ENCODE measurements around the gene AFAP1. TPM values are rescaled to one million over a fixed set of nuclear protein-coding genes. Genes with fewer than 3 reads are reported as not detected.

AFAP1 gene
- total RNA-seq, 2 experiments from 2014 or later: 7.1 to 7.9 TPM

DNA sequence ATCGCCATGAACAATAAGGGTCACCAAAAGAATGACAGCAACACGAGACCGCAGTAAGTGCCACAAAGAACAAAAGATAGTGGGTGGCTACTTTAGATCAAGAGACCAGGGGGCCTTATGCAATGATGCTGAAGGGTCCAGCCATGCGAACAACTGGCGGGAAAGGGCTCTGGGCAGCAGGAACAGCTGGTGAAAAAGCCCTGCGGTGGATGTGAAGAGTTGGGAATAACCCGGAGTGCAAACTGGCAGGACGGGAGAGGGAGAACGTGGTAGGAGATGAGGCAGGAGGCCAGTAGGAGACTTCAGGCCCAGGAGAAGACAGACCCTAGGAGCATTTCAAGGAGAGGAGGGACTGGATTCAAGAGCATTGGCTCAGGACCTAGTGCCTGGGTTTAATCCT, 120.2 kb downstream of the AFAP1 start:
- POLR2A ChIA-PET: no interaction called here
- Mint-ChIP-seq H3K27ac (no peak overlapping the region), H3K4me3 (no peak overlapping the region)

DNA sequence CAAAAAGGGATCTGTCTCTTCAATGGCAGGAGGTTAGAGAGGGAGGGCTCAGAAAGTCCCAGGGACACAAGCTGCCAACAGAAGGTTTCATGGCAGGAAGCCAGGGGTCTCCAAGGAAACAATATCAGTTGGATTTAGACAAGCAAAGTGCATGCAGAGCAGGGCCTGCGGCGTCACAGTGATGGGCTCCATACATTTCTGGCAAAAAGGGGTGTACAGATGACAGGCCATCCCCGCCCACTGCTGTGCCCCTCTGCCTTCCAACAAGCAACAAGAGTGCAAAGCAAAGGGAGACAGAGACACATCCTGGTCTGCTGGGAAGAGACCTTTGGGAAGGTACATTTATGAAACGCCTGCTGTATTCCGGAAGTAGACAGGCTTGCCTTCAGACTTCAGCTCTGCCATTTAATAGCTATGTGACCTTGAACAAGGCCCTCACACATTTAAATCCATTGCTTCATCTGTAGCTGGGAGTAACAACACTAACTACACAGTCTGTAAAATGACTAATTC, 121.2 kb downstream of the AFAP1 start:
- Mint-ChIP-seq H3K9me3 (no peaks in the 10 kb centered on the region), H3K4me1 (peaks cover 4% of the 10 kb centered on the region), H3K36me3 (ENCODE audit: low read depth) (peaks cover 2% of the 10 kb centered on the region), H3K27ac (no peak overlapping the region), H3K27me3 (no peaks in the 10 kb centered on the region), H3K4me3 (no peak overlapping the region)
- ChIA-PET CTCF (interaction anchor here (1.8 to 2.4 kb wide), 2 partner anchors 9 to 14 kb away, joined by 6 to 9 read pairs; no protein-coding TSS in a partner anchor), POLR2A (no interaction called here)
- no peak for DNase-seq

More for the DNA sequence above, 120.2 kb downstream of the AFAP1 start:
- peaks cover 2% of the 10 kb centered on the region for H3K36me3 Mint-ChIP-seq (ENCODE audit: low read depth)
- no peak for DNase-seq
- CTCF ChIA-PET: interaction anchor here (1.8 to 2.4 kb wide), 2 partner anchors 8 to 15 kb away, joined by 6 to 9 read pairs; no protein-coding TSS in a partner anchor
- H3K4me1 Mint-ChIP-seq: peaks cover 4% of the 10 kb centered on the region
- no peaks in the 10 kb centered on the region for H3K9me3 Mint-ChIP-seq
- no peaks in the 10 kb centered on the region for H3K27me3 Mint-ChIP-seq

DNA sequence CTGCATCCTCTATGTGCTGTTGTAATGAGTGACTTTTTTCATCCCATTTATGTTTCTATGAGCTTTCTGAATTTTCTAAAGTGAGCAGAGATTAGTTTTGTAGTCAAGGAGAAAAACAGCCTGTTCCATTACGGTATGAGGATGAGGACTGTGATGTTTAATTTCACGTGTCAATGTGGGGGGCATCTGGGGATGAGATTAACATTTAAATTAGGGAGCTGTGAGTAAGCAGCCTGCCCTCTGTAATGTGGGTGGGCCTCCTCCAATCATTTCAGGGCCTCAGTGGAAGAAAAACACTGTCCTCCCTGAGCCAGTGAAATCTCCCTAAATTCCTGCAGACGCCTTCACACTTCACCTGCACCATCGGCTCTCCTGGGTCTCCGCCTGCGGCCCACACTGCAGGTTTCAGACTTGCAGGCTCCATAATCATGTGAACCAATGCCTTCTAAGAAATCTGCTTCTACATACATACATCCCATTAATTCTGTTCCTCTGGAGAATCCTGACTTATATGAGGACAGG, 121.7 kb downstream of the AFAP1 start:
- H3K4me3 Mint-ChIP-seq: no peak overlapping the region
- peaks cover 4% of the 10 kb centered on the region for H3K4me1 Mint-ChIP-seq
- DNase-seq: no peak
- peaks cover 2% of the 10 kb centered on the region for H3K36me3 Mint-ChIP-seq (ENCODE audit: low read depth)
- H3K27me3 Mint-ChIP-seq: no peaks in the 10 kb centered on the region
- H3K27ac Mint-ChIP-seq: no peak overlapping the region
- CTCF ChIA-PET: interaction anchor here (1.8 to 2.4 kb wide), 2 partner anchors 10 to 13 kb away, joined by 6 to 9 read pairs; no protein-coding TSS in a partner anchor
- POLR2A ChIA-PET: no interaction called here
- no peaks in the 10 kb centered on the region for H3K9me3 Mint-ChIP-seq

DNA sequence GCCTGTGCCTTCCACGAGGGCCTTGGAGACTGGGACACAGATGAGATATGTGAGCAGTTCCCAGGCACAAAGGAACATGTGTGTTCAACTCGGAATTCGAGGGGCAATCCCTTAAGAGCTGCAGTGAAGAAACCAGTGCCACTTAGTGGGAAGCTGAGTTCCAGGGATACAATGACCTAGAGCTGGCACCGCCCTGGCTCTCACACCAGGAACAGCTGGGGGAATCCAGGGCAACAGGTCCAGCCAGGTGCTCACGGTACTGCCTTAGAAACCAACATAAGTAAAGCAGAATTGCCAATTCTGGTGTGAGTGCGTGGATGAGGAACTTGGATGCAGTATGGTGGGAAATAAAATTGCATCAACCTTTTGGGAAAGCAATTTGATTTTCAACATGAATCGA, 122.9 kb downstream of the AFAP1 start:
- POLR2A ChIA-PET: no interaction called here
- peaks cover 4% of the 10 kb centered on the region for H3K4me1 Mint-ChIP-seq
- no peaks in the 10 kb centered on the region for H3K9me3 Mint-ChIP-seq
- H3K4me3 Mint-ChIP-seq: no peak overlapping the region
- CTCF ChIA-PET: interaction anchor here (0.7 kb wide), 1 partner anchor 196 kb away, joined by 3 read pairs; no protein-coding TSS in a partner anchor
- H3K36me3 Mint-ChIP-seq (ENCODE audit: low read depth): peaks cover 2% of the 10 kb centered on the region
- no peak overlapping the region for H3K27ac Mint-ChIP-seq
- no peaks in the 10 kb centered on the region for H3K27me3 Mint-ChIP-seq
- DNase-seq: no peak

DNA sequence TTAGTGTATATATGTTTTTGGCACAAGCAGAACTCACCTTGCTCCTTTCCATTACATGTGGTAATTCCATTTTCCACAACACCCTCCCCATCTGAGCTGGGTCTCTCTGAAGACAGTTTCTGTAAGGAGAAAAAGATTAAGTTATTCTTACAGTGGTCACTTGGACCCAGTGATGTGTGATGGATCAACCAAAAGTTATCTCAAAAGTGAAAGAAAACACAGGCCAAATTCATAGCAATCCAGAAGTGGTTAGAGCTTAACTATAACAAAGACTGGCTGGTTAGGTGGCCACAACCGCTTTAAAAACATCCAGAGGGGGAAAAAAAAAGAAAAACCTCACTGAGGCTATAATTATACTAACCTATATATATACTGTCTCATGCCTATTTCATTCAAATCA, 123.7 kb downstream of the AFAP1 start:
- Mint-ChIP-seq H3K27ac (peak overlapping the region; percentile 9), H3K4me3 (no peak overlapping the region), H3K9me3 (no peaks in the 10 kb centered on the region), H3K27me3 (no peaks in the 10 kb centered on the region), H3K4me1 (peaks cover 3% of the 10 kb centered on the region), H3K36me3 (ENCODE audit: low read depth) (peaks cover 2% of the 10 kb centered on the region)
- DNase-seq: no peak
- CTCF ChIA-PET: interaction anchor here (0.7 to 2.1 kb wide), 3 partner anchors 11 to 197 kb away, joined by 3 to 7 read pairs (median 3); no protein-coding TSS in a partner anchor
- POLR2A ChIA-PET: no interaction called here

DNA sequence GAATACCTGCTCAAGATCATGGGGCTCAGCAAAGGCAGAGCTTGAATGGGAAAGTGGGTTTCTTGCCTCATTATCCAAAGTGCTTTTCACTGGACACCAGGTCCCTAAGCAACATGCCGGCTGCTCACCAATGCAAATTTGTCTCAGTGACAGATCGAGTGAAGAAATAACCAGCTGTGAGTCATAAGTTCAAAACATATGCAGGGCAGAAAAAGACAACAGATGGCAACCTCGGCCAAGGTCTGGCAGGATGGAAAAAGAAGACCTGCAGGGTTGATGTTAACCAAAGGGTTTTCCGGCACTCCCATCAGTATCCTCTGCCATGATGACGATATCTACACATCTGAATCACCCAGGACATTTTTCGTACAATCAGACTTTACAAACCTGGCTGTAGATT, 124.1 kb downstream of the AFAP1 start:
- peaks cover 3% of the 10 kb centered on the region for H3K4me1 Mint-ChIP-seq
- peaks cover 2% of the 10 kb centered on the region for H3K36me3 Mint-ChIP-seq (ENCODE audit: low read depth)
- ChIA-PET CTCF (interaction anchor here (1.0 to 2.1 kb wide), 2 partner anchors 11 to 13 kb away, joined by 3 to 7 read pairs; no protein-coding TSS in a partner anchor), POLR2A (no interaction called here)
- no peaks in the 10 kb centered on the region for H3K9me3 Mint-ChIP-seq
- DNase-seq: no peak
- no peaks in the 10 kb centered on the region for H3K27me3 Mint-ChIP-seq
- H3K27ac Mint-ChIP-seq: no peak overlapping the region
- H3K4me3 Mint-ChIP-seq: no peak overlapping the region

DNA sequence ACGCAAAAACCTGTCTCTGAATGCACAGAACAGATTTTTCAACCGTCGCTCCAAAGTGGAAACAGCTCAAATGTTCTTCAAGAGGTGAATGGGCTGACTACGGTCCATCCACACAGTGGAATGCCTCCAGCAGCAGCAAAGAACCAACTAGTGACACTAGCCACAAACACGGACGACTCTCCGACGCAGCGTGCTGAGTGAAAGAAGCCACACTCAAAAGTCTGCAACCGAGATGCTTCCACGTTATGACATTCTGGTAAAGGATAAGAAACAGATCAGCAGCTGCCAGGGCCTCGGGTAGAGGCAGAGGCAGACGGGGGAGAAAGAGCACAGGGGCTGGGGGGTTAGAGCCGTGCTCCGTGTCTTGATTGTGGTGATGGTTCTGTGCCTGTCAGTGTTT, 125.2 kb downstream of the AFAP1 start:
- Mint-ChIP-seq H3K27ac (no peak overlapping the region), H3K27me3 (no peaks in the 10 kb centered on the region), H3K9me3 (no peaks in the 10 kb centered on the region), H3K4me1 (peaks cover 3% of the 10 kb centered on the region), H3K4me3 (no peak overlapping the region), H3K36me3 (ENCODE audit: low read depth) (peaks cover 3% of the 10 kb centered on the region)
- POLR2A ChIA-PET: no interaction called here
- DNase-seq: no peak
- CTCF ChIA-PET: interaction anchor here (2.1 kb wide), 1 partner anchor 10 kb away, joined by 7 read pairs; no protein-coding TSS in a partner anchor

DNA sequence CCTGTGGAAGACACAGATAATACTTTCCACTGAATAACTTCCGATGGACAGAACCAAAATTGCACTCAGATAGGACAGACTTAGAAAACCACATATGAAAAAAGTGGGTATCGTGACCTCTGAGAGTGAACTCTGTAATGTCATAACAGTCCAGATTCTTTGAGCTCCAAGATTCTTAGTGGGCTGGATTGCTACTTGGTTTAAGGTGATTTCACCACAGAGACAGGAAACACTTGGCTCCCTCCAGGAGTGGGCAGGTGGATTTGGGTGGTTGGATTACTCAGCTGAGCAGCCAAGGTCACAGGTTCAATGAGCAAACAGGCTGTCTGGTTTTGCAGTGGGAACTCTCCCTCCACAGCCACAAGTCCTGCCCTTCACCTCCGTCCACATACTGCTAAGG, 126.0 kb downstream of the AFAP1 start:
- Mint-ChIP-seq H3K4me1 (peaks cover 4% of the 10 kb centered on the region), H3K9me3 (no peaks in the 10 kb centered on the region), H3K27ac (no peak overlapping the region), H3K27me3 (no peaks in the 10 kb centered on the region), H3K36me3 (ENCODE audit: low read depth) (peaks cover 5% of the 10 kb centered on the region), H3K4me3 (no peak overlapping the region)
- POLR2A ChIA-PET: no interaction called here
- DNase-seq: no peak
- CTCF ChIA-PET: interaction anchor here (0.5 to 1.1 kb wide), 4 partner anchors 9 to 174 kb away, joined by 3 to 4 read pairs (median 3); no protein-coding TSS in a partner anchor

DNA sequence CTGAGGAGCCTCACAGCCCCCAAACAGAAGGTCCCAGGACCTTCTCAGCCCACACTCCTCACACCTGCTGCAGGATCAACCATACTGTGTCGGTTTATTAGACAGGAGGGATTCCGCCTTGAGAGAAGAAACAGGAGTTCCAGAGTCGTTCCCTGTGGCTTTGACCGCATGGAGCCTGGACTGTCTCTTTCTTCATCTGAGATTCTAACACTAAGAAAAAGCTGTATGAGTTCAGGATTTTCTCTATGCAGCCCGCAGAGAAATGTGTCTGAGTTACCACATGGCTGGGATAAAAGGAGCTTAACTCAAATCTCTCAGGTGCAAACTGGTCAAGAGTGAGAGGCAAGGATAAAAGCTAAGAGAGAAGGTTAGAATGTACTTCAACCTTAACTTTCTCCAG, 126.7 kb downstream of the AFAP1 start:
- H3K9me3 Mint-ChIP-seq: no peaks in the 10 kb centered on the region
- ChIA-PET CTCF (interaction anchor here (0.7 to 1.1 kb wide), 4 partner anchors 8 to 175 kb away, joined by 3 to 4 read pairs (median 3); no protein-coding TSS in a partner anchor), POLR2A (no interaction called here)
- DNase-seq: no peak
- H3K27ac Mint-ChIP-seq: no peak overlapping the region
- H3K36me3 Mint-ChIP-seq (ENCODE audit: low read depth): peaks cover 6% of the 10 kb centered on the region
- no peaks in the 10 kb centered on the region for H3K27me3 Mint-ChIP-seq
- H3K4me3 Mint-ChIP-seq: no peak overlapping the region
- peaks cover 4% of the 10 kb centered on the region for H3K4me1 Mint-ChIP-seq

DNA sequence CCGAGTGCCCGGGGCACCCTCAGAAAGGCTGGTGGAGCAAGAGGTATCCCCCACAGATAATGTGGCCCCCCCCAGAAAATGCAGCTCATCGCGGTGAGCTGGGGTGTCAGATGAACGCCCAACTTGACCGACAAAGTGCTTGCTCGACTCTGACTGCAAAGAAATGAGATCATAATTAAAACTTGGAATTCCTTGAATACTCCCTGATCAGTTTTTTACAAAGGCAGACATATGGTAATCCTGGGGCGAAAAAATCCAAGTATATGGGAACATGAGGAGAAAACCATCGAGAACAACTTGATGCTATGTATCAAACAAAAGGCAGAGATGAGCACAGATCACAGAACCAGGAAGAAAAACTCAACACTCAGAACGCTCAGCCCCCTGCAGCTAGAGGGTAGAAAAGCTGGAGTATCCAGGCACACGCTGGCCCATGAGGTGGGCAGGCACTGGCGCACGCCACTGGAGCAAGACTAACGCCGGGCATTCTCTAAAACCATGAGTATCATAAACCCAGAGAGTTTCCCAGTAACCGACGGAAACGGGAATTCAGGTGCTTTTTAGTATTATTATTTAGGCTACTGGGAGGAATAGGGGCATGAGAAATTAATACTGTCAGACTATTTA, 127.3 kb downstream of the AFAP1 start:
- Mint-ChIP-seq H3K9me3 (no peaks in the 10 kb centered on the region), H3K4me3 (no peak overlapping the region), H3K36me3 (ENCODE audit: low read depth) (peaks cover 6% of the 10 kb centered on the region), H3K27me3 (no peaks in the 10 kb centered on the region), H3K4me1 (peaks cover 4% of the 10 kb centered on the region), H3K27ac (no peak overlapping the region)
- CTCF ChIA-PET: interaction anchor here (0.9 to 1.1 kb wide), 3 partner anchors 8 to 97 kb away, joined by 3 to 4 read pairs (median 3); no protein-coding TSS in a partner anchor
- POLR2A ChIA-PET: no interaction called here
- no peak for DNase-seq

DNA sequence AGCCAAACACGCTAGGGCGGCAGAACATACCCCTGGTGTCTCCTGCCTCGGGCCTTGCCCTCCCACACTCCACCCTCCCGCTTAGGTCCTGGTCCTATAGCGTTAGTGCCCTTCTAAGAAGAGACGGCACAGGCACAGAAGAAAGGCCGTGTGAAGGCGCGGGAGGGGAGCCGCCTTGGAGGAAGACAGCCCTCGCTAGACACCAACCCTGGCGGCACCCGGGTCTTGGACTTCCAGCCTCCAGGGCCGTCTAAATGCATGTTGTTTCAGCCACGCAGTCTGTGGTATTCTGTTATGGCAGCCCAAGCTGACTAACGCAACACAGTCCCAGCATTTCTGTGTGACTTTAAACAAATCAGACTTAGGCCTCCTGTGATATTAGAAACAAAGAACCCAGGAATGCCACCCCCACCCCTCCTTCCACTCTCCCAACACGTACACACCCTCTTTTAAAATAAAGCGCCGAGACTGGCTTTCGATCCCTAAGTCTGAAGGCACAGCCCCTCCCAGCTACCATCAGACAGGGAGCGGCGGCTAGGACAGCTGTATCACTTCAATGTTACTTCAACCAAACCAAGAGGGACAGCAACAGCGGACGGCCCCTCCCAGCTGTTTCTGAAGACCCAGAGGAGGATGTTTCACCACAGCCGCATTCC, 128.0 kb downstream of the AFAP1 start:
- Mint-ChIP-seq H3K4me3 (no peak overlapping the region), H3K4me1 (peaks cover 4% of the 10 kb centered on the region), H3K9me3 (no peaks in the 10 kb centered on the region), H3K27ac (no peak overlapping the region), H3K27me3 (no peaks in the 10 kb centered on the region), H3K36me3 (ENCODE audit: low read depth) (peaks cover 6% of the 10 kb centered on the region)
- DNase-seq: no peak
- POLR2A ChIA-PET: no interaction called here
- CTCF ChIA-PET: interaction anchor here (0.9 to 1.1 kb wide), 2 partner anchors 12 to 97 kb away, joined by 3 read pairs; no protein-coding TSS in a partner anchor

DNA sequence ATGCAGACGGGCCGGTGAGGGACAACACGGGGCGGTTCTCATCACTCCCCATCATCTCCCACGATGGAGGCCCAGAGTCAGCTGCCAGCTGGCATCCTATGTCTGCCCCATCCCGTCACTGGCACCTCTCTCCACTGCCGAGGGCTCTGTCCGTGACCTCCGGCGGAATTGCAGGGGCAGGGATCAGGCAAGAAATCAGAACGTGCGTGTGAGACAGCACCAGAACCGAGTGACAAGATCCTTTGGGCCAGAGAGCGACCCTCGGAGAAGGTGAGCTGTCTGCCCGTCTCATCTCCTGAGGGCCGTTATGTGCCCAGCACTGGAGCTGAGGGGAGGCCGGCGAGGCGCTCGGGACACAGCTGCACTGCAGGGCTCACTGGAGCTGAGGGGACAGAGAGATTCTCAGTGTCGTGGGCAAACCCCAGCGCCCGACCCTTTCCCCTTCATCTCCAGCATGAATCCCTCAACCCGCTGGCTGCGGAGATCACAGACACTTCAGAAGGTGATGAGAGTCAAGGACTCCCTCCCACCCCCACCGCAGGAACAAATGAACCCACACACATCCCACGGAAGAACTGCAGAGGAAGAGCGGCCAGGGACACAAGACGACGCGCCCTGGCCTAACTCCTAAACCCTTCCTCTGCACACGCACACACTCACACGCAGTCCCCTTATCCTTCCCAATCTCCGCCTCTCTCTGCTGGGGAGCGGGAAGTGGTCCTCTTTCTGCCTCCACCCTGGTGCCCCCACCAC, 128.7 kb downstream of the AFAP1 start:
- ChIA-PET CTCF (interaction anchor here (1.2 kb wide), 1 partner anchor 19 kb away, joined by 4 read pairs; no protein-coding TSS in a partner anchor), POLR2A (no interaction called here)
- Mint-ChIP-seq H3K36me3 (ENCODE audit: low read depth) (peaks cover 6% of the 10 kb centered on the region), H3K4me3 (no peak overlapping the region), H3K9me3 (no peaks in the 10 kb centered on the region), H3K4me1 (peaks cover 3% of the 10 kb centered on the region), H3K27ac (no peak overlapping the region), H3K27me3 (no peaks in the 10 kb centered on the region)
- DNase-seq: no peak

Data from activated CD4-positive, alpha-beta T cell treated with anti-CD3 and anti-CD28 coated beads, Interleukin-2, amount 10 ng/mL, durations not matched to agents 7 days and 5 days (primary cell).